Psoas muscle (tissue), 8 donors: ENCODE results near the gene PPME1. TPM values are rescaled to one million over a fixed set of nuclear protein-coding genes. Genes with fewer than 3 reads are reported as not detected.
A peak's percentile ranks its signal among the peaks of the same experiment; 100 is the strongest.

Experiments
- ATAC-seq, 4 donors: fragments of 200-7000 bp; cut with Tn5 transposase; one replicate each; pipeline ENCODE4 v1.9.1; 2020; ENCODE audit warnings: moderate library complexity in 3 of 4, mild to moderate bottlenecking in 2 of 4
- DNase-seq, 2 donors: peaks; one replicate each; pipeline ENCODE4 v3.0.0-alpha.2; 2020
- H3K27ac ChIP-seq: fragments of 200-600 bp; one replicate; pipeline ENCODE4 v1.8.0; 2022
- H3K27me3 ChIP-seq, 3 donors: fragments of 200-600 bp in 1 of 3; one replicate each; pipeline versions ENCODE4 v1.6.1 to v1.8.0; 2013 to 2022; ENCODE audit warnings: low read length in 2 of 3, mild to moderate bottlenecking in 2 of 3, moderate library complexity in 1 of 3; ENCODE audit not compliant: insufficient read depth in 3 of 3
- H3K36me3 ChIP-seq, 2 donors: fragments of 200-600 bp in 1 of 2; one replicate each; pipeline versions ENCODE4 v1.6.1 to v1.8.0; 2013 to 2022; ENCODE audit warnings: low read depth in 1 of 2, mild to moderate bottlenecking in 1 of 2, moderate library complexity in 1 of 2; ENCODE audit not compliant: insufficient read depth in 1 of 2
- H3K4me1 ChIP-seq: fragments of 200-600 bp; one replicate; pipeline ENCODE4 v1.8.0; 2022
- H3K4me3 ChIP-seq: fragments of 200-600 bp; one replicate; pipeline ENCODE4 v1.8.0; 2022; ENCODE audit warnings: mild to moderate bottlenecking
- H3K9me3 ChIP-seq: fragments of 200-600 bp; one replicate; pipeline ENCODE4 v1.8.0; 2022
- WGBS, 3 donors: extraction: QIAGEN DNeasy Blood & Tissue Kit; methylation state at CpG; one replicate each; pipeline versions ENCODE4 v1.1.6 to v1.1.7; 2013; 5-methylcytosine and 5-hydroxymethylcytosine counted together
- intact Hi-C, 2 donors: fragments of 100-400 bp; cut with DNase I; formaldehyde crosslinking; loops; one replicate each; pipeline versions ENCODE4 v1.11.0 to v1.14.2; 2022
- polyA plus RNA-seq, 3 donors: library from polyadenylated mRNA; stranded (reverse); fragments of 200-250 nt; gene quantifications; one replicate each; pipeline ENCODE4 v1.2.3, GENCODE V29; 2013
- total RNA-seq, 4 donors: library from RNA; stranded (reverse); fragmentation: NEBNext Ultra II Directional in 2 of 4; extraction: Animal tissue kit (Norgen Biotek cat#: 25700) in 2 of 4; gene quantifications; one replicate each; pipeline versions ENCODE4 v1.2.1 to v1.2.4, GENCODE V29; 2021 to 2023
- TF ChIP-seq, protein P1 (sequence below): fragments of 200-600 bp; IDR thresholded peaks from one replicate; pipeline ENCODE4 v1.8.0; 2022; ENCODE audit warnings: antibody characterized with exemption
- donor health status: healthy with polysubstance abuse.
- donor health status: DM: no; HTN: no; CAD: no; lungs with moderate emphysema.
- donor health status: Bipolar disorder and iron deficiency.
- donor health status: healthy.
- donor health status: DM: yes; HTN: yes; CAD: no.
- donor health status: DM: no; HTN: no; CAD: no.
- donor health status: DM: no; HTN: no; CAD: no.
- donor health status: DM: yes; HTN: yes; CAD: no.

PPME1 gene
- total and polyA plus RNA-seq, 7 donors, result 28.3 to 47.9 (median 43.1) TPM

DNA sequence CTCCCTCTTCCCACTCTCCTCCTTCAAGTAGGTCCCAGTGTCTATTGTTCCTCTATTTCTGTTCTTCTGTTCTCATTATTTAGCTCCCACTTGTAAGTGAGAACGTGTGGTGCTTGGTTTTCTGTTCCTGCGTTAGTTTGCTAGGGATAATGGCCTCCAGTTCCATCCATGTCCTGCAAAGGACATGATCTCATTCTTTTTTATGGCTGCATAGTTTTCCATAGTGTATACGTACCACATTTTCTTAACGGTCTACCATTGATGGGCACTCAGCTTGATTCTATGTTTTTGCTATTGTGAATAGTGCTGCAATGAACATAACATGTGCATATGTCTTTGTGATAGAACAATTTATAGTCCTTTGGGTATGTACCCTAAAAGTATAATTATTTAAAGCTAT is 26.5 kb upstream of the PPME1 start:
- Histone ChIP-seq H3K4me1 (peaks cover 22% of the 10 kb centered on the region), H3K27me3 (no peaks in the 10 kb centered on the region), H3K9me3 (no peaks in the 10 kb centered on the region), H3K27ac (no peak overlapping the region), H3K36me3 (no peaks in the 10 kb centered on the region), H3K4me3 (no peak overlapping the region)
- ATAC-seq, result no peak
- intact Hi-C loops, result no loop called here
- WGBS, 3 donors, result 94 to 98% (median 97%) methylated on average over 4 of the region's 4 CpGs
- no peak for DNase-seq
- TF ChIP-seq, protein P1, sequence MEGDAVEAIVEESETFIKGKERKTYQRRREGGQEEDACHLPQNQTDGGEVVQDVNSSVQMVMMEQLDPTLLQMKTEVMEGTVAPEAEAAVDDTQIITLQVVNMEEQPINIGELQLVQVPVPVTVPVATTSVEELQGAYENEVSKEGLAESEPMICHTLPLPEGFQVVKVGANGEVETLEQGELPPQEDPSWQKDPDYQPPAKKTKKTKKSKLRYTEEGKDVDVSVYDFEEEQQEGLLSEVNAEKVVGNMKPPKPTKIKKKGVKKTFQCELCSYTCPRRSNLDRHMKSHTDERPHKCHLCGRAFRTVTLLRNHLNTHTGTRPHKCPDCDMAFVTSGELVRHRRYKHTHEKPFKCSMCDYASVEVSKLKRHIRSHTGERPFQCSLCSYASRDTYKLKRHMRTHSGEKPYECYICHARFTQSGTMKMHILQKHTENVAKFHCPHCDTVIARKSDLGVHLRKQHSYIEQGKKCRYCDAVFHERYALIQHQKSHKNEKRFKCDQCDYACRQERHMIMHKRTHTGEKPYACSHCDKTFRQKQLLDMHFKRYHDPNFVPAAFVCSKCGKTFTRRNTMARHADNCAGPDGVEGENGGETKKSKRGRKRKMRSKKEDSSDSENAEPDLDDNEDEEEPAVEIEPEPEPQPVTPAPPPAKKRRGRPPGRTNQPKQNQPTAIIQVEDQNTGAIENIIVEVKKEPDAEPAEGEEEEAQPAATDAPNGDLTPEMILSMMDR, result no peak

DNA sequence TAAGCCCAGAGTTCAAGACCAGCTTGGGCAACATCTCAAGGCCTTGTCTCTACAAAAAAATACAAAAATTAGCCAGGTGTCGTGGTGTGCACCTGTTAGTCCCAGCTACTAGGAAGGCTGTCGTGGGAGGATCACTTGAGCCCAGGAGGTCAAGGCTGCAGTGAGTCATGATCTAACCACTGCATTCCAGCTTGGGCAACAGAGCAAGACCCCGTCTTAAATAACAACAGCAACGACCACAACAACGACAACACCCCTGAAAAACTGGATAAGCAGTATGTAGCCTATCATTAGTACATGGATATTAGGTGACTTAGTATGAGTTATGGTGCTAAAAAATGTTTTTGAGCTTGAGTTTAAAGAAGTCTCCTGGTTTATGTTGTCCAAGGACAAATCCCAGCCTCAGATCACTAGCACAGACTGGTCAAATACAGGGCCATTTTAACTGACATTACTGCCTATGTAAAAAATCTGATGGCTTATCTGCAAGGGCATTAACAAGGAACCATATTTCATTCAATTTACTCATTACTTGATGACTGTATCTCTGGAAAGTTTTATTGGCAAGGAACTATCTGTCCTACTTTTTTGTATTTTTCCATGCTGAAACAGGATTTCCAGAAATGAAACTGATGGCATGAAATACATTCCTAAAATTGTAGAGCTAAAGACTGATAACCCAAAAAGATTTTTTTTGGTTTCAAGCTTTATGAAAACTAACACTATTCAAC is 23.7 kb upstream of the PPME1 start:
- Histone ChIP-seq H3K9me3 (no peaks in the 10 kb centered on the region), H3K4me1 (peaks cover 9% of the 10 kb centered on the region), H3K4me3 (no peak overlapping the region), H3K27ac (no peak overlapping the region), H3K36me3 (no peaks in the 10 kb centered on the region), H3K27me3 (no peaks in the 10 kb centered on the region)
- intact Hi-C loops, result no loop called here
- TF ChIP-seq, protein P1, result no peak
- WGBS, 3 donors, result 59 to 82% (median 65%) methylated on average over 5 of the region's 5 CpGs
- DNase-seq, result no peak
- ATAC-seq, result peak; percentile 19 to 73 (median 54)

DNA sequence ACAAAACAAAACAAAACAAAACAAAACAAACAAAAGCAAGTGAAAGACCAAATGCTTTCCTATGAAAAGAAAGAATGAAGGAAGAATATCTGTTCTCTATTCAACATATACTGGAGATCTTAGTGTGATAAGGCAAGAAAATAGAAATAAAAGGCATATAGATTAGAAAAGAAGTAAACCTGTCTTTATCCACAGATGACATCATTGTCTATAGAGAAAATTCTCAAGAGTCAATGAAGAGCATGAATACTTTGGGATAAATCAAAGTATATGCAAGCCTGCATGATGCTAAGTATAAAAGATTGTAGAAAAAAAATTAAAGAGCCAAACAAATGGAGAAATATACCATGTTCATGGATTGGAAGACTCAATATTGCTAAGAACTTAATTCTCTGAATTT is 17.9 kb upstream of the PPME1 start:
- intact Hi-C loops, result no loop called here
- peaks cover 5% of the 10 kb centered on the region for H3K9me3 ChIP-seq
- H3K4me1 ChIP-seq, result peaks cover 17% of the 10 kb centered on the region
- no peak overlapping the region for H3K4me3 ChIP-seq
- DNase-seq (no peak), ATAC-seq (no peak)
- TF ChIP-seq, protein P1, result no peak
- no peaks in the 10 kb centered on the region for H3K36me3 ChIP-seq
- no peak overlapping the region for H3K27ac ChIP-seq
- no peaks in the 10 kb centered on the region for H3K27me3 ChIP-seq

DNA sequence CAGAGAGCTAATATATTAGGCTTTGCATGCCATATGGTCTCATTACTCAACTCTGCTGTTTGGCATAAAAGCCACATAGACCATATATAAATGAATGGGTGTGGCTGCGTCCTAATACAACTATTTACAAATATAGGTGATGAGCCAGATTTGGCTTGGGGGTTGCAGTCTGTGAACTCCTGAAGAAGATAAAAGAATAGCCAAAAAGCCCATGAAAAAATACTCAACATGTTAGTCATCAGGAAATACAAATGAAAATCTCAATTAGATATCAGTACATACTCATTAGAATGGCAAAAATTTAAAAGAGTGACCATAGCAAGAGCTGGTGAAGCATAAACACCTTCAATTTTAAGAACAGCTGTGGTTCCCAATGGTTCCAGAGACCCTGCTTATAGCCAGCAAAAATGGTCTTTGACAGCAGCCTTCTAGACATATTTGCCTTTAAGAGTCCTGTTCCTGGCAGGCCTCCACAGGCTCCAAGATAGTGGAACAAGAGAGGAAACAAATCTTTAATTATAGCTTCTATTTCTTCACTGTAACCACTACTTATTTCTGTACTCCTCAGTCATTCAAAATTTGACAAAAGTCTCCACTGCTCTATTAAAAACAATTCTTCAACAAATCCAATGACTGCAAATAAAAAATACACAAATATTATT is 16.3 kb upstream of the PPME1 start:
- H3K36me3 ChIP-seq, result no peaks in the 10 kb centered on the region
- ATAC-seq, result peak in 2 of 4 donors; percentile 41 to 68
- intact Hi-C loops, result no loop called here
- H3K9me3 ChIP-seq, result peaks cover 5% of the 10 kb centered on the region
- no peaks in the 10 kb centered on the region for H3K27me3 ChIP-seq
- DNase-seq, result no peak
- 94 to 98% (median 96%) methylated on average over 1 of the region's 1 CpG for WGBS, 3 donors
- H3K4me3 ChIP-seq, result no peak overlapping the region
- TF ChIP-seq, protein P1, result no peak
- H3K4me1 ChIP-seq, result peaks cover 17% of the 10 kb centered on the region
- H3K27ac ChIP-seq, result no peak overlapping the region
